ENCODE results near the gene ENG.

ENG gene

DNA sequence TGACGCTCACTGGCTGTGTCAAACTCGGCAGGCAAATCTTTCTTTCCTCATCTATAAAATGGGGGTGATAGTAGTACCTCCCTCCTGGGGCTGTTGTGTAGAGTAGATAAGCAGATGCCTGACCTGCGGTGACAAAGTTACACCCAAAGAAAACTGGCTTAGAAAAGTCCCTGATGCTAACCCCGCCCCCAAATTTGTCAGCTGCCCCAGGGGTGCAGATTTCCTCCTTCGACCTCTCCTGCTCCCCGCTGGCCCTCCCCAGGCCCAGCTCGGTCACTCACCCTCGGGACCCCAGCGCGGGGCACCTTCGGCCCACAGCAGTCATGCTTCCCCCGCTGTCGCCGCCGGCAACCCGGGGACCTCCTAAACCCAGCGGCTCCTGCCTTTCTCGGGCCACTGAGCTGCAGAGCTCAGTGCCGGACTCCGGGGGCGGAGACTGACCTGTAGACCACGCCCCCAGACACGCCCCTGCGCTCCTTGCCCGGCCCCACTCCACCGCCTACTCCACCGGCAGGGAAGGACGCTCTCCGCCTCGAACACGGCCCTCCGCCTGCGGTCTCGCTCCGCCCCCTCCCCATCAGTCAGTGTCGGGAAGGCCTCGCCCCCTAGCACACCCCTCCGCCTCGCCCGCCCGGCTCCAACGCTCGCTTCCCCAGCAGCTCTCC, 83.4 kb downstream of the ENG start:
- peak; percentile 98 for ATAC-seq
- no peak for TF ChIP-seq ZFP3 (CRISPR knock-in tag; IDR thresholded peaks at IDR 0.05)

- no peak for TF ChIP-seq SNAI2 (CRISPR knock-in tag; IDR thresholded peaks at IDR 0.05)
- TF ChIP-seq ZNF565 (CRISPR knock-in tag; conservative IDR thresholded peaks at IDR 0.05; ENCODE audit: low read depth), result no peak
- no peak for TF ChIP-seq ZC3H10 (CRISPR knock-in tag; IDR thresholded peaks at IDR 0.05)
- no peak for TF ChIP-seq ZFP30 (CRISPR knock-in tag; IDR thresholded peaks at IDR 0.05)
- no peak for TF ChIP-seq POU6F1 (CRISPR knock-in tag; IDR thresholded peaks at IDR 0.05; ENCODE audit: borderline replicate concordance, low read depth)
- no peak for TF ChIP-seq RARB (CRISPR knock-in tag; IDR thresholded peaks at IDR 0.05)
- TF ChIP-seq ZFP3 (CRISPR knock-in tag; IDR thresholded peaks at IDR 0.05), result no peak
- TF ChIP-seq TOX (CRISPR knock-in tag; IDR thresholded peaks at IDR 0.05; ENCODE audit: borderline replicate concordance), result no peak
- TF ChIP-seq ZNF70 (CRISPR knock-in tag; IDR thresholded peaks at IDR 0.05), result no peak
- no peak for TF ChIP-seq OSR1 (CRISPR knock-in tag; IDR thresholded peaks at IDR 0.05)
- TF ChIP-seq PATZ1 (CRISPR knock-in tag; IDR thresholded peaks at IDR 0.05; ENCODE audit: borderline replicate concordance), result no peak
- no peak for TF ChIP-seq CSRNP3 (CRISPR knock-in tag; IDR thresholded peaks at IDR 0.05)
- no peak for TF ChIP-seq ISL1 (CRISPR knock-in tag; IDR thresholded peaks at IDR 0.05)
- TF ChIP-seq BACH2 (CRISPR knock-in tag; IDR thresholded peaks at IDR 0.05; ENCODE audit: borderline replicate concordance), result no peak
- no peak for TF ChIP-seq ZNF8 (CRISPR knock-in tag; IDR thresholded peaks at IDR 0.05)
- no peak for TF ChIP-seq GLIS3 (CRISPR knock-in tag; IDR thresholded peaks at IDR 0.05)
- TF ChIP-seq TSHZ2 (CRISPR knock-in tag; IDR thresholded peaks at IDR 0.05), result no peak
- TF ChIP-seq ARNTL (CRISPR knock-in tag; IDR thresholded peaks at IDR 0.05; ENCODE audit: borderline replicate concordance, low read depth), result no peak
- ATAC-seq, result no peak
Observed at GRCh38 chr9:127770583-127770904, 83.9 kb downstream of the ENG start.

DNA sequence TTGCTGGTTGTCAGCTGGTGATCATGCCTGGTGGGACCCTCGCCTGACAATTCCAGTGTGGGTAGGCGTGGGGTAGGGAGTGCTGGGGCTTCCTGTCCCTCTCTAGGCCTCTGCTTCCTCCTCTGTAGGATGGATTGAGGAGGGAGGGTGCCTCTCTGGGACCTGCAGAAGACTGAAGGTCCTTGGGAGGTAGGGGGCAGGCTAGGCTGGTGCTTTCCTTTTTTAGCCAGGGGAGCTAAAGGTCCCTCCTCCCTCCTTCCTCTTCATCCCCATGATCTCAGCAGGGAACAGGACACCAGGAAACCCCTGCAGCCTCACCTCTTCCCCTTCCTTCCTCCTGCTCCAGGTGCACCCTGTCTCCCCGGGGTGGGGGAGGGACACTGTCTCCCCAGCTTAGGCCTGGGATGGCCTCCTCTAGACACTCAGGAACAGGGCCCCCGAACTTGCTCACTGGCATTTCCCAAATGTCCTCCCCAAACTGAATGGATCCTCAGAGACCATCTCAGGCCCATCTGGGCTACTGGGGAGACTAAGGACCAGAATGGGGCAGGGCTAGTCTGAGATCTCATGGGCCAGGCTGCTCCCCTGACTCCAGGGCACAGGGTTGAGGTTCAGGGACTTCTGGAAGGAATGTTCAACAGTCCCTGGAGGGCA, 84.4 kb downstream of the ENG start:
- TF ChIP-seq ZNF8 (CRISPR knock-in tag; IDR thresholded peaks at IDR 0.05), result no peak
- TF ChIP-seq CREB5 (CRISPR knock-in tag; IDR thresholded peaks at IDR 0.05; ENCODE audit: low read depth), result no peak
- no peak for ATAC-seq

- ATAC-seq, result no peak
- TF ChIP-seq CSRNP3 (CRISPR knock-in tag; IDR thresholded peaks at IDR 0.05) (no peak), GLIS3 (CRISPR knock-in tag; IDR thresholded peaks at IDR 0.05) (no peak), ZFP30 (CRISPR knock-in tag; IDR thresholded peaks at IDR 0.05) (no peak), OSR1 (CRISPR knock-in tag; IDR thresholded peaks at IDR 0.05) (no peak), CSDC2 (CRISPR knock-in tag; IDR thresholded peaks at IDR 0.05) (no peak), TCF4 (CRISPR knock-in tag; IDR thresholded peaks at IDR 0.05; ENCODE audit: borderline replicate concordance) (no peak), ESRRG (CRISPR knock-in tag; IDR thresholded peaks at IDR 0.05) (no peak), ARNTL (CRISPR knock-in tag; IDR thresholded peaks at IDR 0.05; ENCODE audit: borderline replicate concordance, low read depth) (no peak), PATZ1 (CRISPR knock-in tag; IDR thresholded peaks at IDR 0.05; ENCODE audit: borderline replicate concordance) (no peak), TOX (CRISPR knock-in tag; IDR thresholded peaks at IDR 0.05; ENCODE audit: borderline replicate concordance) (no peak)
Observed at GRCh38 chr9:127769101-127769500, 85.4 kb downstream of the ENG start.

Data from SK-N-SH treated with all-trans-retinoic acid at 6 μM for 48 hours (cell line).